ENCODE results near the gene AREL1. TPM values are rescaled to one million over a fixed set of nuclear protein-coding genes. Genes with fewer than 3 reads are reported as not detected.

Gene AREL1
- total RNA-seq, 1 donor: 44.5 TPM

Small RNAs within 50 kb of the gene (small RNA-seq; reads per million reads assigned to genes)
- not detected for gene RF00409

Other genes with a start within 250 kb of the AREL1 start
- 252 and 317 TPM in 2 replicates for gene NPC2, start 219.8 kb downstream of the AREL1 start, total RNA-seq
- 14.8 and 24.6 TPM in 2 replicates for gene ISCA2, start 219.3 kb downstream of the AREL1 start, total RNA-seq
- 210 and 339 TPM in 2 replicates for gene LTBP2, start 100.8 kb downstream of the AREL1 start, total RNA-seq
- gene FCF1, start 64 bp upstream of the AREL1 start, total RNA-seq: 22.5 and 24.2 TPM in 2 replicates
- gene YLPM1, start 50.2 kb upstream of the AREL1 start, total RNA-seq: 43.8 and 44.5 TPM in 2 replicates
- gene PROX2, start 163.1 kb upstream of the AREL1 start, total RNA-seq: under 0.01 TPM in 1 of 2 replicates, not detected in the other
- 61.5 and 62.6 TPM in 2 replicates for gene DLST, start 168.8 kb upstream of the AREL1 start, total RNA-seq
- 1.6 and 2.2 TPM in 2 replicates for gene RPS6KL1, start 210.2 kb upstream of the AREL1 start, total RNA-seq
- 0.64 and 0.86 TPM in 2 replicates for gene PGF, start 242.5 kb upstream of the AREL1 start, total RNA-seq

Measured in fibroblast of villous mesenchyme (primary cell).